HG03045 (cell line): Measurements from ENCODE around the gene DCDC2C.

ENCODE experiments used
- ATAC-seq: cut with Tn5 transposase; IDR thresholded peaks from one replicate; pipeline ENCODE4 v1.9.1; 2021; ENCODE audit warnings: mild to moderate bottlenecking, moderate library complexity; ENCODE audit not compliant: unreplicated experiment

DCDC2C gene

GRCh38 chr2:3742743-3743508 is 39.6 kb downstream of the DCDC2C start:
- ATAC-seq = no peak

GRCh38 chr2:3743951-3744555 is 40.7 kb downstream of the DCDC2C start:
- ATAC-seq = no peak

DNA sequence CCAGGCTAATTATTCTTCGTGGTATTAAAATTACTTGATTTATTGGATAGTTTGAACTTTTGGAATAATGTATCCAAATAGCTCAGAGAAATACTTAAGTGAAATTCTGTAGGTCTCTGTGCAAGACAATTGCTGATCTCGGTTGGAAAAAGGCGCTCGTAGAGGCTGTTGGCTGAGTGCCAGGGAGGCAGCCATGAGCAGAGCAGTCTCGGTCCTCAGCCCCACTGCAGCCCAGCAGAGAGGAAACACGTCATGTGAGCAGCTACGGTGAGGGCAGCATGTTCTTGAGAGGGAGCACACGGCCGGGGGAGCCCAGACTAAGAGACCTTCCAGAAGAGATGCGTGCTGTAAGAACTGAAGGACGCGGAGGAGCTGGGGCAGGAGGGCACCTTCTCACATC is 42.5 kb downstream of the DCDC2C start:
- ATAC-seq = no peak

- no peak for ATAC-seq
Observed at GRCh38 chr2:3747032-3747654, 43.8 kb downstream of the DCDC2C start.

DNA sequence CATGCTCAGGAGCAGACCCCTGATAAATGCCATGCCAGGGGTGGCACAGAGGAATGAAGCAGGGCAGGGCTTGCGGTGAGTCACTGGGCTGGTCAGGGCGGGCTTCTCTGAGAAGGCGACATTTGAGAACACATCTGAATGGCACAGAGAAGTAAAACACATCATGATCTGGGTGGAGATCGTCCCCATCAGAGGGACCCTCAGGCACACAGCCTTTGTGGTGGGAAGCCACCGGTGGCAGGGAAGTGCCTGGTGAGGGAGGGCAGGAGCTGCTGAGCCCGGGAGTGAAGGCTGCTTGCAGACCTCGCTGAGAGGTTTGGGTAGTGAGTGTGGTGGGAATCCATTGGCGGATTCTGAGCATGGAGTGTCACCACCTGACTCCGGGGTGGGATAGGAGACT is 44.5 kb downstream of the DCDC2C start:
- no peak for ATAC-seq

DNA sequence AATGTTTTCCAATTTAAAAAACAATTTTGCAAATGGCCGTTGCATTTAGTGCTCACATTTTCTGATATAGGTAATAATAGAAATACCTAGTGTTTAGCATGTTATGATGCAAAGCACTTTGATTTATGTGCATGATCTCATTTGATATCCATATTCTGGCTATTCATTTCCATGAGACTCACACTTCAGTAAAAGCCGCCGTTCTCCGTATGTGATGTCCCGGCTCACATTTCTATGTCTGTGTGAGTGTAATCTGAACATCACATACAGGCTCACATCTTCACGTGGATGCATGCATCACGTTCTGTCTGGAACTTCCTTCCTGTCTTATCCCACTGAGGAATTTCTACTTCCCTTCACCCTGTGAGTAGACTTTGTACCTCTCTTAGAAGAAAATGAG is 45.8 kb downstream of the DCDC2C start:
- ATAC-seq = no peak

GRCh38 chr2:3751251-3751650 is 47.9 kb downstream of the DCDC2C start:
- no peak for ATAC-seq

DNA sequence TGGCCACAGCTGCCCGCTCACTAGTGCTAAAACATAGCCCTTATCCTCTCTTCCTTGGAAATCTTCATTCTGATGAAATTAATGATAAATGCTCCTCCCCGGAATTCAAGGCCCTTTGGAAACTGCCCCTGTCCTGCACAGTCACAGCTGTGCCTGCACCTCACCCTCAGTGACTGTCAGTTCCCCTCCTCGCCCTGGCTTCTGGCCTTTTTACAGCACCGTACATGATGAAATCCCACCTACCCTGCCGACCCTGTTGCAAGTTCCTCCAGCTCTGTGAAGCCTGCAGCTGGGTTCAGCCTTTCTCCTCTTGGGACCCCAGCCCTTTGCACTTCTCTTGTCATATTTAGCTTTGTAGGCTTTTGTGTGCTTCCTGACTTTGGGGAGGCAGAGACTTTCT is 48.4 kb downstream of the DCDC2C start:
- ATAC-seq = no peak

- no peak for ATAC-seq
Observed at GRCh38 chr2:3752376-3752775, 49.0 kb downstream of the DCDC2C start.

DNA sequence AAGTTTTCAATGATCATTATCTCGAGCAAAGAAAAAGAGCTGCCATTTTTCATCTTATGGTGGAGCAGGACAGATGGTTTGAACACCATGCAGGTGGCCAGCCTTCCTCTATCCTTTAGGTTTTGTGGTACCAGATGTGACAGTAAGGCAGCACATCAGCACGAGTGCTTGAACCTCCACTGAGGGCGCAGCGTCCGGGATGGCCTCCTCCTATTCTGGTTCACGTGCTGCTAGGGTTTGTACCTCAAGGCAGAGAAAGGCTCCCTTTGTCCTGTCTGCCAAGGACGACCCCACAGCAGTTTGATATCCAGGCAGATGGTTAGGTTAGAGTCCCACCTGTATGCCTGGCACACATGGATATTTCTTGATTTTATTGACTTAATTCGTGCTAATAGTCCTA is 50.2 kb downstream of the DCDC2C start:
- ATAC-seq = no peak

- ATAC-seq = no peak
Observed at GRCh38 chr2:3754280-3754679, 50.9 kb downstream of the DCDC2C start.

DNA sequence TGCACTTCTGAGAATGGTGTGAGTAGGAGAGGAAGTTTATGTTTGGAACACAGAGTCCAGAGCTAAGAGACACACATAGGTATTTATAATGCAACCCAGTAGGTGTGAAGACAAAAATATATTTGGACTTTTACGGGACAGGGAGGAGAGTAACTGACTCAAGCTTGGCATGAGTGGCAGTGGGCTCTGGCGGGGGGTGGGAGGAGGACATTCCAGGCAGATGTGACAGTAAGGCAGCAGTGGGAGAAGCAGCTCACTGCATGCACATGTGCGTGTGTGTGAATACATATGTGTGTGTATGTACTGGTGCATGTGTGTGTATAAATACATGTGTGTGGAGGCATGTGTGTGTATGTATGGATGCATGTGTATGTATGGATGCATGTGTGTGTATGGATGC is 51.4 kb downstream of the DCDC2C start:
- ATAC-seq = no peak

DNA sequence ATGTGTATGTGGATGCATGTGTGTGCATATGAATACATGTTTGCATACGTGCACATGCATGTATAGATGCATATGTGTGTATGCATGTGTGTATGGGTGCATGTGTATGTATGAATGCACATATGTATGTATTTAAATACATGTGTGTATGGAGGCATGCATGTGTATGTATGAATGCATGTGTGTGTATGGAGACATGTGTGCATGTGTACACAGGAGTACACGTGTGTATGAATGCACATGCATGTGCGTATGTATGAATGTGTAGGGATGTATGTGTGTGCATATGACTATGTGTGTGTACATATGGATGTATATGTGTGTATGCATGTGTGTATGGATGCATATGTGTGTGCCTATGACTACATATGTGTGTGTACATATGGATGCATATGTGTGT is 51.9 kb downstream of the DCDC2C start:
- no peak for ATAC-seq

DNA sequence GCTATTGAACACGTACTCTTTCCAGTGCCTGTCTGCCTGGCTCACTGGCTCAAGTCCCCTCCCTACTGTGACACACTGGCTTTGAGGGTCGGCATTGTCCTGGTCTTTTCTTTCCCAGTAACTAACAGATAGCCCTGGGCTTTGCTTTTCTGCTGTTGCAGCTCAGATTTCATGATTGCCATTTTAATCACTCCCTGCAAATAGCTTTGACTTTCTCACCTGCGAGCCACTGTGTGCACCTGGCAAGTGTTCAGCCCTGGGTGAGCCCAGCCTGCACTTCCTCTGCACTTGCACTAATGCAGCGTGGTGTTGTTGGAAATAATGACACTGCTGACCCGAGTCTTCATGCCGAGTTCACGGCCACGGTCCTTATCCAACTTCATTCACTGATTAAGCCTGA is 52.9 kb downstream of the DCDC2C start:
- no peak for ATAC-seq

- ATAC-seq = no peak
Observed at GRCh38 chr2:3758906-3759305, 55.5 kb downstream of the DCDC2C start.

- ATAC-seq = no peak
Observed at GRCh38 chr2:3759331-3759730, 56.0 kb downstream of the DCDC2C start.

DNA sequence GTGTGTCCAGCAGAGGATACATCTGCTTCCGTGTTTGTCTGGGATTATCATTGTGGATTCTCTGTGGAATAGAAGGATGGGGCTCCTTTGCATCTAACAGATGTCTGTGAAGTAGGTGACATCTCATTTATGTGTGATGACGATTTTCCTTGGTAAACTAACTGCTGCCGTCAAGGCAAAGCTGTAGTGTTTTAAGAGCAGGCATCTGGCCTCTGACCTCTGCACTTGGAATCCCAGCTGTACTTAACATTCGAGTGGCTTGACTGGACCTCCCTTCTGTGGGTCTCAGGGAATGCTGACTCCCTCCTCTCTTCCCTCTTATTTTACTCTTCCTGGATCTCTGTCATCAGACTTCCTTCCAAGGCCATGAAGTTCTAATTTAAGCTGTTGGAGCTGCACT is 56.4 kb downstream of the DCDC2C start:
- no peak for ATAC-seq

GRCh38 chr2:3761272-3761671 is 57.9 kb downstream of the DCDC2C start:
- no peak for ATAC-seq

DNA sequence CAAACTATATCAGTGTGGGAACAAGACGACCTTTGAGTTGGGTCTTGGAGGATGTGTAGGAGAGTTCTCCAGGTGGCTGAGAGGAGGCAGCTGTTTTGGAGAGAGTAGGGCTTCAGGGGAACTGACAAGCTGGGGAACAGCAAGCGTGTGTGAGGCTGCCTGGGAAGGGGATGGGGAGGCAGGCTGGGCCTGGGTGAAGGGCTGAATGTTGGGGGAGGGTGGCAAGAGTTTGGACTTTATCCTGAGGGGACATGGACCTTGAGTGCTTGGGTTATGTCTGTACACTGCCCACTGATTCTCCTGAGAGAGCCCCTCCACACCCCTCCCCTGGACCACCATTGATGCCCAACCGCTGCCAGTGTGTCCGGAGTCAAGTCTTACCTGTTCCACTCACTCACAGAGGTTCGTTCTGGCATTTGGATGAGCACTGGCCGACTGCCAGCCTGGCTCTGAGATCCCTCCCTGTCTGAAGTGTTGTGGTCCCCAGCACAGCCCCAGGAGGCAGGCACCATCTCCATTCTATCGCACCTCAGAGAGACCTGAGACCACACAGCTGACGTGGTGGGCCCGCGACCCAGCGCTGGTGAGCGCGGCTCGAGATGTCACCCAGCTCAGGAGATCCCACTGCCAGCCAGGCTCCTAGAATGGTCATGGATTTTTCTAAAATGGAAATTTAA is 59.5 kb downstream of the DCDC2C start:
- no peak for ATAC-seq

GRCh38 chr2:3766824-3767223 is 63.4 kb downstream of the DCDC2C start:
- ATAC-seq = no peak

GRCh38 chr2:3768960-3769765 is 65.8 kb downstream of the DCDC2C start:
- no peak for ATAC-seq
